GM23338 (cell line): ENCODE measurements around the gene PCDHA5. TPM values are rescaled to one million over a fixed set of nuclear protein-coding genes. Genes with fewer than 3 reads are reported as not detected.
"Not testable (repeated sequence)": the region's sequence is repeated elsewhere in the genome, so short reads cannot be mapped to it uniquely, and the experiment has no call there.

ENCODE experiments used
- ATAC-seq: fragments of 200-7000 bp; cut with Tn5 transposase; 3 replicates; pipeline ENCODE4 v1.9.1; 2020
- DNase-seq: peaks from one replicate; pipeline ENCODE4 v3.0.0-alpha.2; 2015; ENCODE audit warnings: low spot score
- H2AFZ ChIP-seq: fragments of 200-600 bp; sonication (generic); 2 replicates; pipeline ENCODE4 v1.8.0; 2016; ENCODE audit warnings: antibody characterized with exemption, mild to moderate bottlenecking, moderate library complexity
- H3F3A ChIP-seq: fragments of 200-600 bp; sonication (generic); replicated peaks from 2 replicates; pipeline ENCODE4 v1.8.0; 2017; ENCODE audit warnings: antibody characterized with exemption, mixed run types, low read depth
- H3K27ac ChIP-seq: fragments of 200-600 bp; sonication (generic); 2 replicates; pipeline ENCODE4 v1.6.1; 2016; ENCODE audit warnings: low read depth
- H3K27me3 ChIP-seq: fragments of 200-600 bp; sonication (generic); 2 replicates; pipeline ENCODE4 v1.8.0; 2016; ENCODE audit warnings: mild to moderate bottlenecking, mixed run types, moderate library complexity; ENCODE audit not compliant: insufficient read depth
- H3K36me3 ChIP-seq: fragments of 200-600 bp; sonication (generic); 2 replicates; pipeline ENCODE4 v1.8.0; 2016; ENCODE audit warnings: mild to moderate bottlenecking; ENCODE audit not compliant: insufficient read depth
- H3K4me1 ChIP-seq: fragments of 200-600 bp; sonication (generic); 2 replicates; pipeline ENCODE4 v1.8.0; 2016; ENCODE audit warnings: mild to moderate bottlenecking, moderate library complexity; ENCODE audit not compliant: insufficient read depth
- H3K4me2 ChIP-seq: fragments of 200-600 bp; sonication (generic); 2 replicates; pipeline ENCODE4 v1.7.1; 2017; ENCODE audit warnings: mixed run types
- H3K4me3 ChIP-seq: fragments of 200-600 bp; sonication (generic); 2 replicates; pipeline ENCODE4 v1.6.1; 2016; ENCODE audit warnings: mixed run types
- H3K79me2 ChIP-seq: fragments of 200-600 bp; sonication (generic); replicated peaks from 2 replicates; pipeline ENCODE4 v1.8.0; 2017; ENCODE audit warnings: mild to moderate bottlenecking; ENCODE audit not compliant: insufficient read depth
- H3K9me2 ChIP-seq: fragments of 200-600 bp; sonication (generic); 2 replicates; pipeline ENCODE4 v1.8.0; 2017; ENCODE audit not compliant: insufficient read depth
- H4K20me1 ChIP-seq: fragments of 200-600 bp; sonication (generic); replicated peaks from 2 replicates; pipeline ENCODE4 v1.8.0; 2017; ENCODE audit warnings: mild to moderate bottlenecking; ENCODE audit not compliant: insufficient read depth
- H3K27ac Mint-ChIP-seq: 2 replicates; pipeline ENCODE4 v1.8.0; 2020; ENCODE audit warnings: inconsistent platforms, mild to moderate bottlenecking, moderate library complexity, mixed read lengths
- H3K27me3 Mint-ChIP-seq: 3 replicates; pipeline ENCODE4 v1.8.0; 2022; ENCODE audit warnings: low read depth, mild to moderate bottlenecking, moderate library complexity, mixed read lengths, inconsistent platforms; ENCODE audit not compliant: insufficient read depth, poor library complexity
- H3K36me3 Mint-ChIP-seq: 3 replicates; pipeline ENCODE4 v1.8.0; 2021; ENCODE audit warnings: low read depth, mild to moderate bottlenecking, inconsistent platforms, moderate library complexity, mixed read lengths
- H3K4me1 Mint-ChIP-seq: 3 replicates; pipeline ENCODE4 v1.8.0; 2020; ENCODE audit warnings: mild to moderate bottlenecking, inconsistent platforms, mixed read lengths
- H3K4me3 Mint-ChIP-seq: 3 replicates; pipeline ENCODE4 v1.8.0; 2021; ENCODE audit warnings: moderate library complexity, mild to moderate bottlenecking, inconsistent platforms, mixed read lengths
- H3K9me3 Mint-ChIP-seq: 3 replicates; pipeline ENCODE4 v1.8.0; 2020; ENCODE audit warnings: moderate library complexity, mild to moderate bottlenecking, inconsistent platforms, mixed read lengths
- EZH2phosphoT487 ChIP-seq: fragments of 200-600 bp; sonication (generic); IDR thresholded peaks from one replicate; pipeline ENCODE4 v1.8.1; 2018; ENCODE audit warnings: antibody characterized with exemption; ENCODE audit not compliant: unreplicated experiment
- POLR2AphosphoS5 ChIP-seq: IDR thresholded peaks from 2 replicates; pipeline ENCODE4 v1.6.1; 2016; ENCODE audit warnings: antibody characterized with exemption, low read depth
- polyA plus RNA-seq: library from polyadenylated mRNA; unstranded; fragments of >200 nt; fragmentation: Nextera tagmentation; extraction: Ambion mirVana; gene quantifications from 2 replicates; pipeline ENCODE4 v1.2.1, GENCODE V29; 2016
- total RNA-seq: library from RNA; depleted of rRNA; stranded (reverse); fragments of >200 nt; shearing (Covaris generic); gene quantifications from 2 replicates; pipeline ENCODE4 v1.2.3, GENCODE V29; 2014
- TF ChIP-seq, protein P1 (sequence below), 2 experiments: fragments of 200-600 bp in 1 of 2; sonication (generic) in 1 of 2; conservative IDR thresholded peaks; 2 replicates each; pipeline versions ENCODE4 v1.5.1 to v1.6.1; 2016 to 2017; ENCODE audit warnings: antibody characterized with exemption in 2 of 2, low read depth in 2 of 2, mild to moderate bottlenecking in 2 of 2, moderate library complexity in 1 of 2

Gene PCDHA5
- total and polyA plus RNA-seq, 2 experiments from 2014 or later = 0.86 to 3.1 TPM

- ATAC-seq (peak; percentile 28; the same call in 1 of the 3 replicates), DNase-seq (no peak)
- Mint-ChIP-seq H3K27me3 (peaks cover 2% of the 10 kb centered on the region), H3K9me3 (peaks cover 5% of the 10 kb centered on the region; the same call in 2 of the 3 replicates), H3K4me1 (no peaks in the 10 kb centered on the region; the same call in 2 of the 3 replicates), H3K4me3 (peak within 1 kb of the TSS; percentile 68), H3K27ac (no peak within 1 kb of the TSS), H3K36me3 (peaks cover 18% of the 10 kb centered on the region)
- Histone ChIP-seq H3K9me2 (no peaks in the 10 kb centered on the region), H3F3A (no peaks in the 10 kb centered on the region), H3K36me3 (no peaks in the 10 kb centered on the region), H2AFZ (no peak within 1 kb of the TSS), H3K4me3 (peak within 1 kb of the TSS; percentile 37; the same call in 1 of the 2 replicates), H4K20me1 (no peaks in the 10 kb centered on the region), H3K4me2 (no peak within 1 kb of the TSS), H3K27me3 (no peaks in the 10 kb centered on the region), H3K27ac (no peak within 1 kb of the TSS), H3K4me1 (no peaks in the 10 kb centered on the region), H3K79me2 (no peaks in the 10 kb centered on the region)
- no peak for TF ChIP-seq POLR2AphosphoS5
- TF ChIP-seq, protein P1, sequence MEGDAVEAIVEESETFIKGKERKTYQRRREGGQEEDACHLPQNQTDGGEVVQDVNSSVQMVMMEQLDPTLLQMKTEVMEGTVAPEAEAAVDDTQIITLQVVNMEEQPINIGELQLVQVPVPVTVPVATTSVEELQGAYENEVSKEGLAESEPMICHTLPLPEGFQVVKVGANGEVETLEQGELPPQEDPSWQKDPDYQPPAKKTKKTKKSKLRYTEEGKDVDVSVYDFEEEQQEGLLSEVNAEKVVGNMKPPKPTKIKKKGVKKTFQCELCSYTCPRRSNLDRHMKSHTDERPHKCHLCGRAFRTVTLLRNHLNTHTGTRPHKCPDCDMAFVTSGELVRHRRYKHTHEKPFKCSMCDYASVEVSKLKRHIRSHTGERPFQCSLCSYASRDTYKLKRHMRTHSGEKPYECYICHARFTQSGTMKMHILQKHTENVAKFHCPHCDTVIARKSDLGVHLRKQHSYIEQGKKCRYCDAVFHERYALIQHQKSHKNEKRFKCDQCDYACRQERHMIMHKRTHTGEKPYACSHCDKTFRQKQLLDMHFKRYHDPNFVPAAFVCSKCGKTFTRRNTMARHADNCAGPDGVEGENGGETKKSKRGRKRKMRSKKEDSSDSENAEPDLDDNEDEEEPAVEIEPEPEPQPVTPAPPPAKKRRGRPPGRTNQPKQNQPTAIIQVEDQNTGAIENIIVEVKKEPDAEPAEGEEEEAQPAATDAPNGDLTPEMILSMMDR (conservative IDR thresholded peaks at IDR 0.05; ENCODE audit: low read depth in 2 of 2) = peak; percentile 29 to 31; a peak in 3 of 4 replicates
These were observed 6.4 kb downstream of the PCDHA5 start, which contains the start of gene PCDHA6 for GRCh38 chr5:140827704-140828361. TSS of gene PCDHA6 (plus strand) at chr5:140827960. CDS start at chr5:140828092, 132 bp downstream.

DNA sequence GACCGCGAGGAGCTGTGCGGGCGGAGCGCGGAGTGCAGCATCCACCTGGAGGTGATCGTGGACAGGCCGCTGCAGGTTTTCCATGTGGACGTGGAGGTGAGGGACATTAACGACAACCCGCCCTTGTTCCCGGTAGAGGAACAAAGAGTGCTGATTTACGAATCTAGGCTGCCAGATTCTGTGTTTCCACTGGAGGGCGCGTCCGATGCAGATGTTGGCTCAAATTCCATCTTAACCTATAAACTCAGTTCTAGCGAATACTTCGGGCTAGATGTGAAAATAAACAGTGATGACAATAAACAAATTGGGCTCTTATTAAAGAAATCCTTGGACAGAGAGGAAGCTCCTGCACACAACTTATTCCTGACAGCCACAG lies 6.9 kb downstream of the PCDHA5 start:
- H3K27me3 Mint-ChIP-seq = peaks cover 2% of the 10 kb centered on the region
- Histone ChIP-seq H2AFZ (no peak overlapping the region), H3K79me2 (no peaks in the 10 kb centered on the region), H3K4me2 (no peak overlapping the region), H3K4me3 (peak overlapping the region; percentile 37; the same call in 1 of the 2 replicates), H3K27me3 (no peaks in the 10 kb centered on the region), H3K36me3 (no peaks in the 10 kb centered on the region), H3K27ac (no peak overlapping the region), H3F3A (no peaks in the 10 kb centered on the region), H3K9me2 (no peaks in the 10 kb centered on the region), H4K20me1 (no peaks in the 10 kb centered on the region), H3K4me1 (no peaks in the 10 kb centered on the region)
- H3K4me1 Mint-ChIP-seq = no peaks in the 10 kb centered on the region; the same call in 2 of the 3 replicates
- peaks cover 5% of the 10 kb centered on the region; the same call in 2 of the 3 replicates for H3K9me3 Mint-ChIP-seq
- no peak for TF ChIP-seq EZH2phosphoT487
- TF ChIP-seq, protein P1 (conservative IDR thresholded peaks at IDR 0.05; ENCODE audit: low read depth in 2 of 2) = peak; percentile 38 to 45
- no peak overlapping the region for H3K27ac Mint-ChIP-seq
- peaks cover 18% of the 10 kb centered on the region for H3K36me3 Mint-ChIP-seq
- peak overlapping the region; percentile 68; the same call in 2 of the 3 replicates for H3K4me3 Mint-ChIP-seq
- ATAC-seq = peak; percentile 48; the same call in 2 of the 3 replicates
- peak; percentile 57 for DNase-seq

DNA sequence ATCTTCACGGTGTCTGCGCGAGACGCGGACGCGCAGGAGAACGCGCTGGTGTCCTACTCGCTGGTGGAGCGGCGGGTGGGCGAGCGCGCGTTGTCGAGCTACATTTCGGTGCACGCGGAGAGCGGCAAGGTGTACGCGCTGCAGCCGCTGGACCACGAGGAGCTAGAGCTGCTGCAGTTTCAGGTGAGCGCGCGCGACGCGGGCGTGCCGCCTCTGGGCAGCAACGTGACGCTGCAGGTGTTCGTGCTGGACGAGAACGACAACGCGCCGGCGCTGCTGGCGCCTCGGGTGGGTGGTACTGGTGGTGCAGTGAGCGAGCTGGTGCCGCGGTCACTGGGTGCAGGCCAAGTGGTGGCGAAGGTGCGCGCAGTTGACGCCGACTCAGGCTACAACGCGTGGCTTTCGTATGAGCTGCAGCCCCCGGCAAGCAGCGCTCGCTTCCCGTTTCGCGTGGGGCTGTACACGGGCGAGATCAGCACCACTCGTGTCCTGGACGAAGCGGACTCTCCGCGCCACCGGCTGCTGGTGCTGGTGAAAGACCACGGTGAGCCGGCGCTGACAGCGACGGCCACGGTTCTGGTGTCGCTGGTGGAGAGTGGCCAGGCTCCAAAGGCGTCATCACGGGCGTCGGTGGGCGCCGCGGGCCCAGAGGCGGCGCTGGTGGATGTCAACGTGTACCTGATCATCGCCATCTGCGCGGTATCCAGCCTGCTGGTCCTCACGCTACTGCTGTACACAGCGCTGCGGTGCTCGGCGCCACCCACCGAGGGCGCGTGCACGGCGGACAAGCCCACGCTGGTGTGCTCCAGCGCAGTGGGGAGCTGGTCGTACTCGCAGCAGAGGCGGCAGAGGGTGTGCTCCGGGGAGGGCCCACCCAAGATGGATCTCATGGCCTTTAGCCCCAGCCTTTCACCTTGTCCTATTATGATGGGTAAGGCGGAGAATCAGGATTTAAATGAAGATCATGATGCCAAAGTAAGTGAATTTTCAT lies 8.4 kb downstream of the PCDHA5 start:
- peaks cover 12% of the 10 kb centered on the region for H3K9me3 Mint-ChIP-seq
- not testable (repeated sequence) for H3K27me3 ChIP-seq, H3K4me2 ChIP-seq, H3K4me3 ChIP-seq, H3K4me3 Mint-ChIP-seq, H4K20me1 ChIP-seq, H3K36me3 ChIP-seq, H3K79me2 ChIP-seq, H3K27ac ChIP-seq, H3F3A ChIP-seq, H3K9me2 ChIP-seq, DNase-seq, H3K27ac Mint-ChIP-seq, H3K4me1 Mint-ChIP-seq, H2AFZ ChIP-seq, ATAC-seq, H3K4me1 ChIP-seq, H3K27me3 Mint-ChIP-seq
- peaks cover 20% of the 10 kb centered on the region; the same call in 2 of the 3 replicates for H3K36me3 Mint-ChIP-seq
